NCI-H1092 (cell line): Measurements from ENCODE around the gene SPATA17.
"Not testable (repeated sequence)": the region's sequence is repeated elsewhere in the genome, so short reads cannot be mapped to it uniquely, and the experiment has no call there.

Experiments
- DNase-seq: peaks from one replicate; lab custom pipeline; 2025; lab: John Stamatoyannopoulos, UW

SPATA17 gene, protein sequence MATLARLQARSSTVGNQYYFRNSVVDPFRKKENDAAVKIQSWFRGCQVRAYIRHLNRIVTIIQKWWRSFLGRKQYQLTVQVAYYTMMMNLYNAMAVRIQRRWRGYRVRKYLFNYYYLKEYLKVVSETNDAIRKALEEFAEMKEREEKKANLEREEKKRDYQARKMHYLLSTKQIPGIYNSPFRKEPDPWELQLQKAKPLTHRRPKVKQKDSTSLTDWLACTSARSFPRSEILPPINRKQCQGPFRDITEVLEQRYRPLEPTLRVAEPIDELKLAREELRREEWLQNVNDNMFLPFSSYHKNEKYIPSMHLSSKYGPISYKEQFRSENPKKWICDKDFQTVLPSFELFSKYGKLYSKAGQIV

DNA sequence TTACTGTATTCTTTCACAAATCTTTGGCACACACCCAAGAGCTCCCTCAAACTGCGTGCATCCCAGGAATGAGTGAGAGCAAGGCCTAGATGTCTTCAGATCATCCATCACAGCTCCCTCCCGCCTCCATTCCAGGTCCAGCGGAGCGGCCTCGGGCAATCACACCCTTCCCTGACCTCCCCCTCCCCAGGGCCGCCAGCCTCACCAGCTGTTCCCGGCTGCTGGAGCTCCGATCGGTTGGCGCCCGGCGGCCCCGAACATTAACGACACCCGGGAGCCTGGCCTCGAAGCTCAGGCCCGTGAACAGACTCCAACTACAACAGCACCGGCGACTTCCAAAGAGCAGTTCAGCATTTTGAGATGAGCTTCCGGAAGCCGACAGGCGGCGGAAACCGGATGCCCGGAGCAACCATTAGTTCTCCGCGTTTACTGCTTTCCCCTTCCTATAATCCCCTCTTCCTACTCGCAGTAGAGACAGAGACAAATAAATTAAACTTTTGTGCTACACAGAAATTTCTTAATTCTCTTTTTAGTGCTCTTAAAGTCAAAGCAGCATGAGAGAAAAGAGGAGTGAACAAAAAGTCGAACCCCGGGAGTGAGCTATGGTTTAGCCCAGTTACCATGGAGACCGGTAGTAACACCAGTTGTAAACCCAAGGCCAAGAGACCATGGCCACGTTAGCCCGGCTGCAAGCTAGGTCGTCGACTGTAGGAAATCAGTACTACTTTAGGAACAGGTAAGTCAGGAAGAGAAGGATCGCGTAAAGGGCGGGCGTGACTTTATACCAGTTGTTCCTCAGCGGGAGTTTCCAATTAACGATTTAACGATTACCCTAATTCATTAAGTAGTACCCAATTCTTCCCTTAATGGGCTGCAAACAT lies at the start of gene SPATA17, which contains the start of gene GPATCH2:
SPATA17 (plus strand) TSS at position 634 of the 881 bp plus-strand sequence; CDS start at position 669, 35 bp downstream.
GPATCH2 (minus strand) TSS at position 380 of the 881 bp plus-strand sequence; CDS start at position 261, 119 bp downstream.
- peak; percentile 89 for DNase-seq

DNA sequence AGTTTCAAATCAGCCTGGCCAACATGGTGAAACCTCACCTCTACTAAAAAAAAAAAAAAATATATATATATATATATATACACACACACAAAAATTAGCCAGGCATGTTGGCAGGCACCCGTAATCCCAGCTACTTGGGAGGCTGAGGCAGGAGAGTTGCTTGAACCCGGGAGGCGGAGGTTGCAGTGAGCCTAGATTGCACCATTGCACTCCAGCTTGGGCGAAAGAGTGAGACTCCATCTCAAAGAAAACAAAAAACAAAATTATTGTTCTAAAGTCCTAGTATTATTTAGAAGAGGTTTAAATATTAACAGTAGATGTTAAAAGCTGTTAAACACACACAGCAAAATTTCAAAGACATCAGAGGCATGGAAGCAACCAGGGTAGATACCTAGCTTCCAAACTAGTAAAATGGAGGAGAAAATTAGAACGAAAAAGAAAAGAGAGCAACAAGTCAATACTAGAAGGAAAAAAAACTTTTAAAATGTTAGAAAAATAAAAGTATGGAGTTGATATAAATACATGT lies 46.8 kb upstream of the SPATA17 start:
- not testable (repeated sequence) for DNase-seq

DNA sequence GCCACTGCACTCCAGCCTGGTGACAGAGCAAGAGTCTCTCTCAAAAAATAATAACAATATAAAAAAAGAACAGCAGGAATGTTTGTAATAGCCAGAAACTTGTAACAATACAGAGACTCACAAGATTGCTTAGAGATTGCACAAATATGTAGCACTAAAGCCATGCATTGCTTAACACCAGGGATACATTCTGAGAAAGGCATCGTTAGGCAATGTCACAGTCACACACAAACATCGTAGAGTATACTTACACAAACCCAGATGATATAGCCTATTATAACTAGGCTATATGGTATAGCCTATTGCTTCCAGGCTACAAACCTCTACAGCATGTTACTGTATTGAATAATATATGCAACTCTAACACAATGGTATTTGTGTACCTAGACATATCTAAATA lies 45.6 kb upstream of the SPATA17 start:
- DNase-seq, result no peak

DNA sequence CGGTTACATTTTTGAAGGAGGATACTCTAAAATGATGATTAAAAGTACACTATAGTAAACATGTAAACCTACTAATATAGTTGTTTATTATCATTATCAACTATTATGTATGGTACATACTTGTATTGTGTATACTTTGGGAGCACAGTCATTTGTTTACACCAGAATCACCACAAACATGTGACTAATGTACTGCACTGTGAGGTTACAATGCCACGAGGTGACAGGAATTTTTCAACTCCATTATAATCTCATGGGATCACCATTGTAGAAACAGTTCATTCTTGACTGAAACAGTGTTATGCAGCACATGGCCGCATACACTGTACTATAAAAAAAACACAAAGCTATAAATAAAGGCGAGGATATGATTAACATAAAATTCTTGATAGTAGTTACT lies 44.6 kb upstream of the SPATA17 start:
- DNase-seq, result no peak

- no peak for DNase-seq
Measured at GRCh38 chr1:217590598-217590997, 40.5 kb upstream of the SPATA17 start.

- no peak for DNase-seq
Measured at GRCh38 chr1:217599154-217599553, 32.0 kb upstream of the SPATA17 start.

- no peak for DNase-seq
Measured at GRCh38 chr1:217602380-217602779, 28.8 kb upstream of the SPATA17 start.

DNA sequence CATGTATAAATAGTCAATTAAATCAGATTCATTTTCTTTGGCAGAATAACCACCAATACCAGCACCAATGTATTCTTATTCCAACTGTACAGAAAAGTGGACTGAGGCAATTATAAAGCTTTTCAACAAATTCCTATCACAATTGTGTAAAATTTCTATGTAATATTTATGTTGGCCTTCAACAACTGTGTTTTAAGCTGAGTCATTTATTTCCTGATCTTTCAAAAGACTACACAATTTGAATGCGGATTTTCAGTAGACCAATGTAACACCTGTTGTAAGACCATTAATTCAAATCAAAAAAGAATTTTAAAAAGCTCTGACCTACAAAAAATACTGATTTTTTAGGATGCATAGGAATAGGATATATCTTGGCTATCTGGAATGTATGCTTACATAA lies 25.8 kb upstream of the SPATA17 start:
- no peak for DNase-seq

GRCh38 chr1:217614200-217614712 lies 16.9 kb upstream of the SPATA17 start:
- DNase-seq, result no peak

GRCh38 chr1:217617126-217617525 lies 14.0 kb upstream of the SPATA17 start:
- DNase-seq, result no peak

GRCh38 chr1:217620814-217621213 lies 10.3 kb upstream of the SPATA17 start:
- DNase-seq, result no peak

- DNase-seq, result no peak
Measured at GRCh38 chr1:217622042-217622441, 9.1 kb upstream of the SPATA17 start.

DNA sequence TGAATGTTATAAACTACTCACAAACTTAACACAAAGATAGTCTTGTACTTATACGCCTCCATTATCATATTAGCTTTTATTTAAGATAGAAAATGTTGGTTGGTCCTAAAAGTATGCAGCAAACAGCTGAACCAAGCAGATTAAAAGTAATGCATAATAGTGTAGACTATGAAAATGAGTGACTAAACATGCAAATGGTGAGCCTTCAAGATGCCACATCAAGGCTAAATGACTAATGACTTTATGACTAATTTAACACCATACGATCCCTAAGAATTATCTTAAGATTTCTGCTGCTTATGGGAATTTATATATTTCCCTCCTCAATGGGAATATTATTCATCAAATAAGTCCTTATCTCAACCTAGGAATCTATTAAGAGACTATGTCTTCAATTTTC lies 4.8 kb upstream of the SPATA17 start:
- no peak for DNase-seq

- no peak for DNase-seq
Measured at GRCh38 chr1:217627431-217627830, 3.7 kb upstream of the SPATA17 start.

DNA sequence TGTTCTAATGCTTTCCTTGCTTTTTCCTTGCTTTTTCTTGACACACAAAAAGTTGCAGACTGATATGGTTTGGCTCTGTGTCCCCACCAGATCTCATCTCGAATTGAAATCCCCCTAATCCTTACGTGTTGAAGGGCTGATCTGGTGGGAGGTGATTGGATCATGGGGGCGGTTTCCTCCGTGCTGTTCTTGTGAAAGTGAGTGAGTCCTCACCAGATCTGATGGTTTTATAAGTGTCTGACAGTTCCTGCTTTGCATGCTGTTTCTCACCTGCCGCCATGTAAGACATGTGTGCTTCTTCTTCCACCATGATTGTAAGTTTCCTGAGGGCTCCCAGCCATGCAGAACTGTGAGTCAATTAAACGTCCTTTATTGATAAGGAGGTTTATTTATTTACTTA lies 11.3 kb downstream of the SPATA17 start:
- DNase-seq, result no peak

DNA sequence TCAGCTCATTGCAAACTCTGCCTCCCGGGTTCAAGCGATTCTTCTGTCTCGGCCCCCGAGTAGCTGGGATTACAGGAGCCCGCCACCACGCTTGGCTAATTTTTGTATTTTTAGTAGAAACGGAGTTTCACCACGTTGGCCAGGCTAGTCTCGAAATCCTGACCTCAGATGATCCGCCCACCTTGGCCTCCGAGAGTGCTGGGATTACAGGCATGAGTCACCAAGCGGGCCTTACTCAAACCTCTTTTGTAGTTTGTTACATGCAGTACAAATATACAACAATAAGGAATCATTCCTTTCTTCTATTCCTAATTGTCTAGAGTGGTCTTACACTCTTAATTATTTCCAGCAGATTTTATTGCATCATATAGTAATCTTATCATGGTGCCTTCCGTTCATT lies 16.6 kb downstream of the SPATA17 start:
- no peak for DNase-seq

DNA sequence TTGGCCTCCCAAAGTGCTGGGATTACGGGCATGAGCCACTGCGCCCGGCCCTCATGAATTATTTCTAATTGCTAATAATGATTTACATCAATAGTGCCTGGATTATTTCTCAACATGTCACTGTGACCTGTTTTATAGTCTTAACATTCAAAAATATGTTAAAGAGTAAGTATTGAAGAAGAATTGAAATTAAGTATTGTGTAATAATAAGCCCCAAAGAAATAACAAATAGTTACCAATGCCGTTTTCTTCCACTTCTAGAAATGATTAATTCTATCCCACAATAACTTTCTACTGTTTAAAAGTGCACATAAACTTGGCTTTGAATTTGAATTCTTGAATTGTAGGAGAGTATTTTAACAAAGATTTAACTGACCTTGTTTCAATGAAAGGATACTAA lies 19.5 kb downstream of the SPATA17 start:
- DNase-seq, result no peak

GRCh38 chr1:217660353-217661062 lies 29.4 kb downstream of the SPATA17 start:
- no peak for DNase-seq

DNA sequence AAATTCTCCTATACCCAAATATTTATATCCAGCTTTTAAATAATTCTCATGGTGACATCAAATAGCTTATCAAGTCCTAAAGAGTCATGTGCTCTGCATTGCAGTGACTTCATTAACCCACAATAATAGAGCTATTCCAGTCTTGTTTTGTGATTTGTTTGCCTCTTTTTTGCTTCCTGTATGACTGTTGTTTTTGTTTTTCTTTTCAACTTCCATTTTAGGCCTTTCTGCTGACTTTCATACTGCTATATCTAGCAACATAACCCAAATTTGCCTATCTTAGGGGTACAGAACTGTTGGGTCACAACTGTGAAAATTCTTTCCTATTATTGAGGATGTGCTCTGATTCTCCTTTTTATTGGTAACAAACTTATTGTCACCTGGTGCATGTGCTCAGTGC lies 30.3 kb downstream of the SPATA17 start:
- DNase-seq, result no peak

GRCh38 chr1:217668351-217668940 lies 37.3 kb downstream of the SPATA17 start:
- no peak for DNase-seq

DNA sequence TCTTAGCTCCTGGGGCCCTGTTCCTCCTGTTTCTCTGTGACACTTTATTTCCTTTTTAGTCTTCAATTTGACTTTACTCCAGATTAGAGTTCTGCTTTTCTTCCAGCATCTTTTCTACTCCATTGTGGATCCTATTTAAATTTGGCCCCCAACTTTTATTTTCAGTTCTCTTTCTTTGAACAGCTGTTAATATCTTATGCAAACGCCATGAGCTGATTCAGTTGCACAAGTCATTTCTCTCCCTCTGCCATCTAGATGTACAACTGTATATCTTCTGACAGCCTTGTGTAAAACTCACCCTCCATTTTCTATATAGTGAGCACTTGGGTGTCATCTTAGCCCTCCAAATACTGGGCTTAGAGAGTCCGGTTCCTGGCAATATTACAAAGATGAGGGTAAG lies 42.2 kb downstream of the SPATA17 start:
- DNase-seq, result no peak
